ENCODE measurements around the gene TTYH2. TPM values are rescaled to one million over a fixed set of nuclear protein-coding genes. Genes with fewer than 3 reads are reported as not detected.
A peak's percentile ranks its signal among the peaks of the same experiment; 100 is the strongest.

Gene TTYH2
- total RNA-seq, 1 donor from 2014 or later = 7.4 TPM

GRCh38 chr17:74213861-74214391, 555 bp downstream of the TTYH2 start:
- no peak for TF ChIP-seq CTCF (IDR thresholded peaks at IDR 0.05)
- peak overlapping the region; percentile 36 for H3K27ac ChIP-seq
- H3K9me3 ChIP-seq = no peaks in the 10 kb centered on the region
- peaks cover 20% of the 10 kb centered on the region for H3K36me3 ChIP-seq
- ATAC-seq (peak; percentile 29), DNase-seq (no peak)
- H3K4me1 ChIP-seq = peaks cover 35% of the 10 kb centered on the region
- intact Hi-C loops (cut with DNase I) = loop anchor here (5.0 kb wide), 1 partner anchor 83 kb away; no protein-coding TSS in a partner anchor
- peak overlapping the region; percentile 71 for H3K4me3 ChIP-seq
- H3K27me3 ChIP-seq = no peaks in the 10 kb centered on the region

- TF ChIP-seq CTCF (IDR thresholded peaks at IDR 0.05) = no peak
- Histone ChIP-seq H3K27ac (no peak overlapping the region), H3K4me3 (peak overlapping the region; percentile 71), H3K27me3 (no peaks in the 10 kb centered on the region), H3K36me3 (peaks cover 12% of the 10 kb centered on the region), H3K9me3 (no peaks in the 10 kb centered on the region), H3K4me1 (peaks cover 35% of the 10 kb centered on the region)
- ATAC-seq (no peak), DNase-seq (no peak)
- intact Hi-C loops (cut with DNase I) = loop anchor here (5.0 kb wide), 1 partner anchor 83 kb away; no protein-coding TSS in a partner anchor
Measured at GRCh38 chr17:74214484-74215341, 1.3 kb downstream of the TTYH2 start.

- Histone ChIP-seq H3K27me3 (no peaks in the 10 kb centered on the region), H3K9me3 (no peaks in the 10 kb centered on the region), H3K4me3 (no peak overlapping the region), H3K36me3 (peaks cover 6% of the 10 kb centered on the region), H3K4me1 (peaks cover 32% of the 10 kb centered on the region), H3K27ac (no peak overlapping the region)
- no peak for TF ChIP-seq CTCF (IDR thresholded peaks at IDR 0.05)
- DNase-seq = no peak
- intact Hi-C loops (cut with DNase I) = no loop called here
- ATAC-seq = no peak
Measured at GRCh38 chr17:74215342-74215727, 2.0 kb downstream of the TTYH2 start.

GRCh38 chr17:74216505-74216904, 3.1 kb downstream of the TTYH2 start:
- ATAC-seq (no peak), DNase-seq (no peak)
- Histone ChIP-seq H3K27me3 (no peaks in the 10 kb centered on the region), H3K9me3 (no peaks in the 10 kb centered on the region), H3K4me3 (no peak overlapping the region), H3K27ac (no peak overlapping the region), H3K4me1 (peaks cover 22% of the 10 kb centered on the region), H3K36me3 (no peaks in the 10 kb centered on the region)
- TF ChIP-seq CTCF (IDR thresholded peaks at IDR 0.05) = no peak
- intact Hi-C loops (cut with DNase I) = no loop called here

- H3K4me3 ChIP-seq = no peak overlapping the region
- H3K27ac ChIP-seq = no peak overlapping the region
- no peaks in the 10 kb centered on the region for H3K27me3 ChIP-seq
- DNase-seq = no peak
- no peaks in the 10 kb centered on the region for H3K36me3 ChIP-seq
- no peaks in the 10 kb centered on the region for H3K9me3 ChIP-seq
- peaks cover 15% of the 10 kb centered on the region for H3K4me1 ChIP-seq
- no peak for TF ChIP-seq CTCF (IDR thresholded peaks at IDR 0.05)
- ATAC-seq = no peak
- intact Hi-C loops (cut with DNase I) = no loop called here
Measured at GRCh38 chr17:74217037-74217730, 3.8 kb downstream of the TTYH2 start.

Data from upper lobe of right lung (tissue), 1 donor.